Left ventricle myocardium superior (tissue), 1 donor: ENCODE data around the gene LRRC25. TPM values are rescaled to one million over a fixed set of nuclear protein-coding genes. Genes with fewer than 3 reads are reported as not detected.
A peak's percentile ranks its signal among the peaks of the same experiment; 100 is the strongest.

Experiments used
- ATAC-seq: fragments of 200-7000 bp; cut with Tn5 transposase; one replicate; pipeline ENCODE4 v1.9.1; 2020; ENCODE audit warnings: mild to moderate bottlenecking, moderate library complexity
- DNase-seq: peaks from one replicate; pipeline ENCODE4 v3.0.0-alpha.2; 2020
- intact Hi-C: fragments of 100-400 bp; cut with micrococcal nuclease; formaldehyde crosslinking; loops from one replicate; pipeline ENCODE4 v1.11.0; 2022
- total RNA-seq: library from RNA; stranded (reverse); fragmentation: NEBNext Ultra II Directional; extraction: Animal tissue kit (Norgen Biotek cat#: 25700); gene quantifications from one replicate; pipeline ENCODE4 v1.2.1, GENCODE V29; 2021
- donor health status: DM: no; HTN: yes; CAD: no; lungs with severe emphysema.

Gene LRRC25
- total RNA-seq, 1 donor from 2014 or later: 2.9 TPM

DNA sequence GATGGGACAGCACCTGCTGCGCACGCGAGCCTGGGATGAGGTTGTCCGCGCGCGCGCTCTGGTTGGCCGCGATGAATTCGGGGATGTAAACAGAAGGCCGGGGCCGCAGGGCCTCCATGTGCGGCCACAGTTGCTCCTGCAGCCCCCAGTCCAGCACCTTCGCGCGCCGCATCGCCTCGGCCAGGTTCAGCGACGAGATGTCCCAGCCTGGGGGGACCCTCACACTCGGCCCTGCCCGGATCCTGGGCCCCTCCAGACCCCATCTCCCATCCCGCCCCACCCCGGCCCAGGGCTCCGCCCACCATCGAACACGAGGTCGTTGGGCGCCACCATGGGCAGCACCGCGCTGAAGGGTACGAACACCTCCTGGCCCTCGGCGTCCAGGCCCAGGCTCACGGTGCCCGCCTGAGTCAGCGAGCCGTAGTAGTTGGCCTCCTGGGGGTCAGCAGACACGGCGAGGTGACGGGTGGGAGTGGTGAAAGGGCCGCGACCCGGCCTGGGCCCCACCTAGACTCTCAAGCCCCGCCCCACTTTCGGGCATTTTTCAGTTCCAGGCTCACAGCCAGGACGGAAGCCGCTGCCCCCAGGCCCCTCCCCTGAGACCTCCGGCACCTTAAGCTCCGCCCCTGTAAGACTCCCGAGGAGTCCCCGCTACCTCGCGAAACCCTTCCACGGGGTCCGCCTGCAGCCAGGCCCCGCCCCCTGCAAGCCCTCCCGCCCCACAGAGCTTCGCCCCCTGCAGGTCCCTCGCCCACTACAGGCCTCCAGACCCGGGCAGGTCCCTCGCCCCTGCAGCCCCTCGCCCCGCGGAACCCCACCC, 39.5 kb upstream of the LRRC25 start:
- intact Hi-C loops: no loop called here
- DNase-seq: peak; percentile 83
- ATAC-seq: peak; percentile 57

GRCh38 chr19:18435842-18436670, 38.6 kb upstream of the LRRC25 start:
- no peak for ATAC-seq
- intact Hi-C loops: no loop called here
- DNase-seq: no peak

GRCh38 chr19:18435178-18435841, 37.9 kb upstream of the LRRC25 start:
- DNase-seq: no peak
- ATAC-seq: no peak
- intact Hi-C loops: no loop called here

DNA sequence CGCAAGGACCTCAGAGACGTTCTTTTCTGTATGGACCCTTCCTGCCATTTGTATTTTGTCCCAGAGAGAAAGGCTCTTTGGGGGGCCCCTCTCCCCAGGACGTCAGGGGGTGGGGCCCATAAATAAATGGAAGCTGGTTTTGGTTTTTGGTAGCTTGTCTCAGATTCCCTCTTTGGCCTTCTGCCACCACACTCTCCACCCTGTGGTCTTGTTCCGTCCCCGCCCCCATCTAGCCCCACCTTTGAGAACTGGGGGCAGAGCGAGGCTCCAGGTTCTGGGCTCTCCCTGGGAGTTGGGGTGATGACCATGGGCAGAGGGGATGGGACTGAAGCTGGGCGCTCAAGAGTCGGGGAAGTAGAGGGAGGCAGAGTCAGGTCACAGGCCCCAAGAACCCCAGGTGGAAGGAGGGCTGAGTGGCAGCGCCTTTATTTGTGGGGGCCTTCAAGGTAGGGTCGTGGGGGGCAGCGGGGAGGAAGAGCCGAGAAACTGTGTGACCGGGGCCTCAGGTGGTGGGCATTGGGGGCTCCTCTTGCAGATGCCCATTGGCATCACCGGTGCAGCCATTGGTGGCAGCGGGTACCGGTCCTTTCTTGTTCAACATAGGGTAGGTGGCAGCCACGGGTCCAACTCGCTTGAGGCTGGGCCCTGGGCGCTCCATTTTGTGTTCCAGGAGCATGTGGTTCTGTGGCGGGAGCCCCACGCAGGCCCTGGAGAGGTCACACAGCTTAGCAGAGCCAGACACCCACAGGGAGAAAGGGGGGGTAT, 37.2 kb upstream of the LRRC25 start:
- intact Hi-C loops: no loop called here
- DNase-seq: no peak
- ATAC-seq: no peak

DNA sequence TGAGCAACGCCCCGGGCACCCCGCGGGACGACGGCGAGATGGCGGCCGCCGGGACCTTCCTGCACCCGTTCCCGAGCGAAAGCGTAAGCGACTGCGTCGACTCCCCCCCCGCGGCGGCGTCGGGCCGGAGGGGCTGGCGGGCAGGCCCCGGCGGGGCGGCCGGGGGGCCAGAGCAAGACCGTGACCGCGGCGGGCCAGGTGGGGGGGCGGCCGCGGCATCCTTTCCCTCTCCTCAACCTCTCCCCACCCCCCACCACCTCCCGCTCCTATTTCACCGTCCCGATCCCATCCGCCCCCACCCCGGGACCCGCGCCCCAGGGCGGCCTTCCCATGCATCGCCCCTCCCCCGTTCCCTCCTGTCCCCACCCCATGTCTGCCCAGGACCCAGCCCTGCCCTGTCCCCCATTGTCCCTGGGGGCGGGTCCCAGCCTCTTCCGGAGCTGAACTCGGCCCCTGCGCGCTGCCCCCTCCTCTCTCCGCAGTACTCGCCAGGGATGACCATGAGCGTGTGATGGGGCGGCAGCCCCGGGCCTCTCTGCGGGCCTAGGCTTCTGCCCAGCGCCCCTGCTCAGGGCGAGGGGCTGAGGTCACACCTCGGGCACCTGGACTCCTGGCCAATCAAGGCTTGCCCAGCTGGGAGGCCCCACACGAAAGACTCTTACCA, 36.4 kb upstream of the LRRC25 start:
- intact Hi-C loops: no loop called here
- ATAC-seq (no peak), DNase-seq (peak; percentile 49)

DNA sequence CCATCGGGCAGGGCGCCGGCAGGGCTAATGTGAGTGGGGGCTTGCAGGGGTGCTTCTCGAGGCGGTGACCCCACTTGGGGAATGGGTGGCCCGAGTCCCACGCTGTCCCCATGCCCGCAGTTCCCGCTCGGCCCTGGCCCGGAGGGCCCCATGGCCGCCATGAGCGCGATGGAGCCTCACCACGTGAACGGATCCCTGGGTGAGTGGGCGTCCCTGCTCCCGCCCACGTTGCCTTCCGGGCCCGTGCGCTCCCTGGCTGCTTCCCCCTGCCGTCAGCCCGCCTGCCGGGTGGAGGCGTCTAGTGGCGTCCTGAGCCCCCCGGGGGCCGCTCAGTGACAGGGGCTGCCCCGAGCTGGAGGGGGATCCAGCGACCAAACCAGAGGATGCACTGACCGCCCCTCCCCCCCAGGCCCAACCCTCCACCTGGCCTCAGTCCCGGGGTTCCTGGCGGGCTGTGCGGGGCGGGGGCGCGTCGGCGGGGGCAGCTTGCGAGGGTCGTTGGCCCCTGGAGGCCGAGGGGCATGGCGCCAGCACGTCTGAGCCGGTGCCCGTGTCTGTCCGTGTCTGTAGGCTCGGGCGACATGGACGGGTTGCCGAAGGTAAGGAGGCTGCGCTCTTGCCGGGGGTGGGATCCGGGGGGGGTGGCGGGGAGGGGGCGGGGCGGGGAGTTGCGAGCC, 35.7 kb upstream of the LRRC25 start:
- peak; percentile 46 for DNase-seq
- intact Hi-C loops: no loop called here
- no peak for ATAC-seq

DNA sequence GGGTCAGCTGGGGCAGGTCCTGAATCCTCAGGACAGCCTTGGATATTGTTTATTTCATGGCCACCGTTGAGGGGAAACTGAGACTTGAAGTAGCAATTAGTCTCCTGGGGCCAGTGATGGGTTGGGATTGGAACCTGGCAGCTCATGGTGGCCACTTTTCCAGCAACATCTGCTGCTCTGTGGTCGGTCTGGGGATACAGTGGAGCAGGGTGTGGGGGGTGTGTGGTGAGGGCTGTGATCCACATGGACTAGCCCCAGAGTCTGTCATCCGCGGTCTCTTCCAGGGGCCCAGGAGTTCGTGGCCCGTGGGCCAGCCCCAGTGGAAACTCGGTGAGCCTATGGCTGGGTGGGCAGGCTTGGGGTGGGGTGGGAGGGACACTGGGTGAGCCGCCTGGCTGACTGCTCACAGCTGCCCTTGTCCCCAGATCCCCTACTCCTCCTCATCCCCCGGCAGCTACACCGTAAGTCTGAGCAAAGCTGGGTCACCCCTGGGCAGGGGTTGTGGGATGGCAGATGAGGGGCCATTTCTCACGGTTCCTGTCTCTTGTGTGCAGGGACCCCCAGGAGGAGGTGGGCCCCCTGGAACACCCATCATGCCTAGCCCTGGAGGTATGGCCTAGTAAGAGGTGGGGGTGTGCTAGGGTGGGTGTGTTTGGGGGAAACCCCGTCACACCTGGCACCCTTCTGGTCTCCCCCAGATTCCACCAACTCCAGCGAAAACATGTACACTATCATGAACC, 35.0 kb upstream of the LRRC25 start:
- intact Hi-C loops: no loop called here
- no peak for DNase-seq

DNA sequence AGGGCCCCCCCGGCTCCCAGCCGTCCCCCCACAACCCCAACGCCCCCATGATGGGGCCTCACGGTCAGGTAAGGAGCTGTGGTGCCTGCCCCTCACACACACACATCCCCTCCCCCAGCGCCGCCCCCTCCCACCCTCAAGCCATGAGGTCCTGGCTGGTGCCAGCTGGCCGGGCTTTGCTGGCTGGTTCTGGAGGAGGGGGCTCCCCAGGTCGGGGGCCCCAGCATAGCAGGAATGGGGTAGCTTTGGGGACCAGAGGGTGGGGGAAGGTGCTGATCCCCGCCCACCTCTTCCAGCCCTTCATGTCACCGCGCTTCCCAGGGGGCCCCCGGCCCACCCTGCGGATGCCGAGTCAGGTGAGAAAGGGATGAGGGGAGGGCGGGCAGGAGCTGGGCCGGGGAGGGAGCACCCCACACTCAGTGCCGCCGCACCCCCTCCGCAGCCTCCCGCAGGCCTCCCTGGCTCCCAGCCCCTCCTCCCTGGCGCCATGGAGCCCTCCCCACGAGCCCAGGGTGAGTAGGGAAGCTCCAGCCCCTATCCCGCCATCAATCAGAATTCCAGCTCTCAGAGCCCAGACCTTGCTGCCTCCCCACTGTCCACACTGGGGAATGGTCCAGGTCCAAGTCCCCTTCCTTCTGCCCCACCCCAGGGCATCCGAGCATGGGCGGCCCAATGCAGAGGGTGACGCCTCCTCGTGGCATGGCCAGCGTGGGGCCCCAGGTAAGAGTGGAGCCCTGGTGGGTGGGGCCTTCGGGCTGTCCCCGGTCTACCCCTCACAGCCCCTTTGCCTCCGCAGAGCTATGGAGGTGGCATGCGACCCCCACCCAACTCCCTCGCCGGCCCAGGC, 34.2 kb upstream of the LRRC25 start:
- ATAC-seq (no peak), DNase-seq (no peak)

More for the DNA sequence above, 35.0 kb upstream of the LRRC25 start:
- ATAC-seq: no peak

GRCh38 chr19:18430417-18431144, 33.2 kb upstream of the LRRC25 start:
- intact Hi-C loops: no loop called here
- ATAC-seq (no peak), DNase-seq (no peak)

More for the DNA sequence above, 34.2 kb upstream of the LRRC25 start:
- intact Hi-C loops: no loop called here

DNA sequence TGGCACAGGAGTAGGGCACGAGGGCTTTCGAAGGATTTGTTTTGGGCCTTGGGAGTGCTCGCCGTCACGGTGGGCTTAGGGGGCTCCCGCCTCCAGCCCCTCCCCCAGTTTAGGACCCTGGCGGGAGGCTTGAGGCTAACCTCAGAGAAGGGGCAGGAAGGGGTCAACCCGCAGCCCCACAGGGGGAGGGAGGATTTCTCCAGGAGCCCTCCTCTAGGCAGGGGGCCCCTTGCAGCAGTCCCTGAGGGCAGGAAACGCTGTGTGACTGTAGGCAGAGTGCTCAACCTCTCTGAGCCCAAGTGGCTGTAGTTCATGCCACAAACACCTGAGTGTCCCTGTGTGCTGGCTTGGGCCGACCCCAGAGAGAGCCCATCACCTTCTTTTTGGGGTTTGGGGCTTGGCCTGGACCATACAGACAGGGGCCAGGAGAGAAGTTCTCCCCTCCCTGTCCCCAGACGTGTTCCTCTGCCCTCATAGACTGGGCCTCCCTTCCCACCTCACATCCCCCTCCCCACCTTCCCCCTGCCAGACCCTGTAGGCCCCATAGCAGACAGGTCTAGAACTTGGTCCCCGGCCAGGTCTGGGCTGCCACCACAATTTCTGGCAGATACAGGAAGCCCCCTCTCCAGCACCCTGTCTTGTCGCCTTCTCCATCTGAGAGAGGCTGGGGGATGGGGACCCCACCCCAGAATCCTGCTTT, 32.4 kb upstream of the LRRC25 start:
- intact Hi-C loops: no loop called here
- DNase-seq (no peak), ATAC-seq (no peak)

- ATAC-seq (peak; percentile 50), DNase-seq (peak; percentile 87)
- intact Hi-C loops: no loop called here
Measured at GRCh38 chr19:18428787-18429674, 31.6 kb upstream of the LRRC25 start.

GRCh38 chr19:18428173-18428786, 30.9 kb upstream of the LRRC25 start:
- DNase-seq (no peak), ATAC-seq (no peak)
- intact Hi-C loops: no loop called here

- intact Hi-C loops: no loop called here
- peak; percentile 34 for DNase-seq
- ATAC-seq: no peak
Measured at GRCh38 chr19:18427743-18428113, 30.3 kb upstream of the LRRC25 start.
